Measurements from ENCODE around the gene SLC29A1. TPM values are rescaled to one million over a fixed set of nuclear protein-coding genes. Genes with fewer than 3 reads are reported as not detected.

The SLC29A1 gene
- total and polyA plus RNA-seq, 2 of the 8 experiments (the other 6 are each of a cell fraction or from before 2014, with no cell fraction given), result 187 to 558 TPM

GRCh38 chr6:44277763-44278162 lies 54.4 kb downstream of the SLC29A1 start:
- Histone ChIP-seq H3K79me1 (ENCODE audit: low read depth, low read length) (no peaks in the 10 kb centered on the region), H3K27me3 (replicated peaks in 1 of 4; ENCODE audit: control insufficient read depth in 3 of 4, extremely low read depth in 1 of 4, insufficient read depth in 3 of 4, low read length in 3 of 4) (peaks cover 0 to 3% (median 0%) of the 10 kb centered on the region in 4 experiments; a peak in 1 of 7 replicates), H3K56ac (replicated peaks; ENCODE audit: insufficient read length, low read depth, low read length) (no peak overlapping the region), H4K5ac (ENCODE audit: insufficient read length, low read depth, low read length) (no peak overlapping the region), H2BK120ac (replicated peaks; ENCODE audit: low read depth, low read length) (no peak overlapping the region), H3K4ac (replicated peaks; ENCODE audit: insufficient read length, low read depth, low read length) (no peak overlapping the region), H3K18ac (ENCODE audit: extremely low read depth, low read length) (no peak overlapping the region), H3K4me2 (ENCODE audit: insufficient read depth in 1 of 2, low read depth in 2 of 2, low read length in 2 of 2) (no peak overlapping the region), H3K27ac (ENCODE audit: low read depth, low read length) (no peak overlapping the region), H4K91ac (replicated peaks; ENCODE audit: insufficient read length, low read length) (no peak overlapping the region), H3K4me1 (replicated peaks in 1 of 4; ENCODE audit: control insufficient read depth in 3 of 4, insufficient read depth in 4 of 4, low read length in 3 of 4) (peaks cover 0 to 2% (median 0%) of the 10 kb centered on the region in 4 experiments; a peak in 3 of 7 replicates), H3K9ac (replicated peaks in 1 of 4; ENCODE audit: extremely low read depth in 1 of 4, low read depth in 3 of 4, low read length in 3 of 4) (no peak overlapping the region), H2BK15ac (ENCODE audit: low read length) (no peak overlapping the region), H3K36me3 (ENCODE audit: control insufficient read depth in 2 of 4, insufficient read depth in 4 of 4, low read length in 3 of 4) (peaks cover 0 to 9% (median 3%) of the 10 kb centered on the region in 4 experiments; a peak in 4 of 8 replicates), H3K4me3 (ENCODE audit: extremely low read depth in 1 of 4, insufficient read depth in 2 of 4, low read depth in 3 of 4, low read length in 4 of 4) (no peak overlapping the region), H2AK5ac (ENCODE audit: low read depth, low read length) (no peak overlapping the region), H4K20me1 (replicated peaks in 1 of 2; ENCODE audit: control insufficient read depth in 1 of 2, insufficient read depth in 2 of 2, low read length in 2 of 2) (peaks cover 0 to 8% of the 10 kb centered on the region in 2 experiments), H2AFZ (ENCODE audit: low read length) (no peak overlapping the region), H2BK5ac (ENCODE audit: low read depth, low read length) (no peak overlapping the region), H3K79me2 (ENCODE audit: control insufficient read depth in 1 of 2, insufficient read depth in 2 of 2, low read length in 2 of 2) (no peaks in the 10 kb centered on the region), H2BK12ac (ENCODE audit: low read depth, low read length) (no peak overlapping the region), H3K14ac (ENCODE audit: insufficient read length) (no peak overlapping the region), H3K23ac (ENCODE audit: insufficient read length) (no peak overlapping the region), H2BK20ac (ENCODE audit: low read length) (no peak overlapping the region), H3K9me3 (ENCODE audit: insufficient read depth in 2 of 2, low read depth in 1 of 2, low read length in 1 of 2) (no peaks in the 10 kb centered on the region), H4K8ac (ENCODE audit: extremely low read depth, insufficient read depth, low read length) (no peak overlapping the region), H3K23me2 (ENCODE audit: low read depth, low read length) (no peaks in the 10 kb centered on the region; the same call in 1 of the 2 replicates)
- TF ChIP-seq KDM5A (IDR thresholded peaks at IDR 0.05; ENCODE audit: low read length) (no peak), TCF12 (IDR thresholded peaks at IDR 0.05; ENCODE audit: low read depth, low read length) (no peak), GABPA (IDR thresholded peaks at IDR 0.05; ENCODE audit: borderline replicate concordance, insufficient read depth, low read length) (no peak), SRF (IDR thresholded peaks at IDR 0.05; ENCODE audit: low read depth, low read length) (no peak)
- CTCF ChIA-PET (ENCODE audit: partially characterized antibody), result interaction anchor here (0.9 to 19.0 kb wide), 11 partner anchors 10 to 61 kb away, joined by 3 to 330 read pairs (median 6); partner anchors contain the start of genes AARS2 and TMEM151B
- WGBS, 2 experiments (ENCODE audit: extremely low coverage in 1 of 2, insufficient coverage in 1 of 2, insufficient read length in 1 of 2, insufficient replicate concordance in 2 of 2, low coverage in 1 of 2, low lambda C conversion rate in 2 of 2, missing lambda C conversion rate in 1 of 2), result 79% methylated on average over 7 of the region's 7 CpGs; no CpG with 5 or more reads in 1 of the 2 experiments
- POLR2A ChIA-PET (ENCODE audit: partially characterized antibody), result interaction anchor here (0.6 to 3.2 kb wide), 12 partner anchors 9 to 40 kb away, joined by 3 to 18 read pairs (median 4); partner anchors contain the start of genes AARS2 and SLC35B2
- DNase-seq (ENCODE audit: low read depth in 1 of 2, low spot score in 2 of 2) (no peak), FAIRE-seq (no peak)
